HepG2 (cell line): ENCODE measurements around the gene THADA.
"Not testable (repeated sequence)": the region's sequence is repeated elsewhere in the genome, so short reads cannot be mapped to it uniquely, and the experiment has no call there.

Source experiments
- CHCHD3 ChIP-seq: sonication (generic); formaldehyde crosslinking; IDR thresholded peaks from 2 replicates; pipeline ENCODE4 v1.8.0; 2022; ENCODE audit warnings: mild to moderate bottlenecking, missing genetic modification reagents, moderate library complexity
- CTCF ChIP-seq: sonication (generic); formaldehyde crosslinking; IDR thresholded peaks from 2 replicates; pipeline ENCODE4 v1.5.0; 2020; ENCODE audit warnings: mild to moderate bottlenecking, missing genetic modification reagents, moderate library complexity
- POLR2AphosphoS5 ChIP-seq: IDR thresholded peaks from 2 replicates; pipeline ENCODE4 v1.6.1; 2012; ENCODE audit warnings: low read depth, low read length
- PRMT3 ChIP-seq: sonication (generic); formaldehyde crosslinking; IDR thresholded peaks from 2 replicates; pipeline ENCODE4 v1.8.1; 2022; ENCODE audit warnings: low read depth, mild to moderate bottlenecking, moderate library complexity, missing genetic modification reagents, borderline replicate concordance
- RAD51 ChIP-seq: fragments of 450-650 bp; IDR thresholded peaks from 2 replicates; pipeline ENCODE4 v1.6.1; 2016; ENCODE audit warnings: borderline replicate concordance

- TF ChIP-seq CHCHD3 (CRISPR knock-in tag); PRMT3 (CRISPR knock-in tag); RAD51; POLR2AphosphoS5; CTCF (CRISPR knock-in tag): not testable (repeated sequence)
Observed at GRCh38 chr2:43284347-43284746, 311.5 kb downstream of the THADA start.
